Measurements from ENCODE around the gene UBR4.

GRCh38 chr1:19061798-19062197, 148.3 kb downstream of the UBR4 start:
- TF ChIP-seq MXI1 (IDR thresholded peaks at IDR 0.05; ENCODE audit: low read depth, low read length) (no peak), SIN3A (IDR thresholded peaks at IDR 0.05; ENCODE audit: borderline replicate concordance, low read depth, low read length) (no peak)
